HepG2 (cell line): Measurements from ENCODE around the gene LCLAT1. TPM values are rescaled to one million over a fixed set of nuclear protein-coding genes. Genes with fewer than 3 reads are reported as not detected.

ENCODE experiments used
- ATAC-seq: fragments of 200-7000 bp; cut with Tn5 transposase; 3 replicates; pipeline ENCODE4 v1.9.1; 2020; ENCODE audit warnings: mild to moderate bottlenecking, moderate library complexity
- BruUV-seq: library from RNA; stranded (reverse); fragments of 400-500 nt; replicated peaks from 2 replicates; lab custom pipeline; 2021; lab: Mats Ljungman, UMichigan
- CTCF ChIA-PET: fragments of 300-600 bp; formaldehyde crosslinking; extraction: SDS; loops from one replicate; lab custom pipeline; 2021; ENCODE audit warnings: low total read pairs, inconsistent platforms, low intra/inter-chr PET ratio; lab: Yijun Ruan, JAX
- POLR2A ChIA-PET: fragments of 350-600 bp; sonication (Branson Sonifier 250); formaldehyde crosslinking; loops from one replicate; lab custom pipeline; 2020; ENCODE audit warnings: antibody characterized with exemption, inconsistent platforms; lab: Yijun Ruan, JAX
- DNase-seq: peaks from one replicate; pipeline ENCODE4 v3.0.0-alpha.2; 2015; ENCODE audit warnings: low spot score
- FAIRE-seq: peaks from 3 replicates; lab custom pipeline; 2011; peaks lifted over from hg19 to GRCh38; lab: Jason Lieb, UNC
- H2AFZ ChIP-seq: one replicate; pipeline ENCODE4 v1.6.1; 2011; ENCODE audit warnings: low read length, inconsistent platforms
- H3K27ac ChIP-seq: fragments of 300-600 bp; 3 replicates; pipeline ENCODE4 v1.8.0; 2011; ENCODE audit warnings: mixed run types, mild to moderate bottlenecking, mixed read lengths, low read length, inconsistent platforms; ENCODE audit not compliant: insufficient read depth; ENCODE audit errors: extremely low read length
- H3K27me3 ChIP-seq, 2 experiments: fragments of 200-600 bp in 1 of 2; 2 replicates in 1 of 2; 3 replicates in 1 of 2; pipeline versions ENCODE4 v1.6.0 to v1.8.0; 2011; ENCODE audit warnings: low read length in 2 of 2, mild to moderate bottlenecking in 2 of 2, moderate library complexity in 2 of 2, inconsistent platforms in 1 of 2; ENCODE audit not compliant: insufficient read depth in 2 of 2, control insufficient read depth in 1 of 2
- H3K36me3 ChIP-seq, 2 experiments: fragments of 200-600 bp in 1 of 2; replicated peaks in 1 of 2; 2 replicates in 1 of 2; 3 replicates in 1 of 2; pipeline versions ENCODE4 v1.5.1 to v1.8.0; 2011; ENCODE audit warnings: low read length in 2 of 2, inconsistent platforms in 1 of 2; ENCODE audit not compliant: insufficient read depth in 2 of 2, control insufficient read depth in 1 of 2
- H3K4me1 ChIP-seq: 2 replicates; pipeline ENCODE4 v1.5.1; 2012; ENCODE audit warnings: low read length, inconsistent platforms; ENCODE audit not compliant: insufficient read depth
- H3K4me2 ChIP-seq: 2 replicates; pipeline ENCODE4 v1.6.0; 2011; ENCODE audit warnings: low read depth, low read length, inconsistent platforms
- H3K4me3 ChIP-seq, 3 experiments: fragments of 200-600 bp in 1 of 3; sonication (generic), shearing (Covaris generic) in 1 of 3; replicated peaks in 1 of 3; 2 replicates each; pipeline ENCODE4 v1.5.1; 2011 to 2016; ENCODE audit warnings: low read length in 3 of 3, inconsistent platforms in 2 of 3, low read depth in 2 of 3, mild to moderate bottlenecking in 2 of 3, control low read depth in 1 of 3, mixed read lengths in 1 of 3; ENCODE audit not compliant: insufficient read depth in 1 of 3
- H3K79me2 ChIP-seq: one replicate; pipeline ENCODE4 v1.6.1; 2011; ENCODE audit warnings: low read length, inconsistent platforms; ENCODE audit not compliant: insufficient read depth
- H3K9ac ChIP-seq: 2 replicates; pipeline ENCODE4 v1.6.0; 2011; ENCODE audit warnings: mild to moderate bottlenecking, low read depth, low read length, inconsistent platforms; ENCODE audit not compliant: insufficient read depth
- H3K9me3 ChIP-seq: 2 replicates; pipeline ENCODE4 v1.5.1; 2012; ENCODE audit warnings: mild to moderate bottlenecking, low read length
- H4K20me1 ChIP-seq: 2 replicates; pipeline ENCODE4 v1.6.0; 2011; ENCODE audit warnings: inconsistent platforms, mild to moderate bottlenecking, low read length, moderate library complexity; ENCODE audit not compliant: insufficient read depth
- CCDC6 ChIP-seq: sonication (generic); formaldehyde crosslinking; IDR thresholded peaks from 2 replicates; pipeline ENCODE4 v1.8.1; 2022; ENCODE audit warnings: mild to moderate bottlenecking, missing genetic modification reagents, moderate library complexity
- DNMT1 ChIP-seq: sonication (generic); formaldehyde crosslinking; IDR thresholded peaks from 2 replicates; pipeline ENCODE4 v1.5.1; 2020; ENCODE audit warnings: mild to moderate bottlenecking, missing genetic modification reagents
- KDM5A ChIP-seq: fragments of 200-600 bp; sonication (generic); IDR thresholded peaks from 2 replicates; pipeline ENCODE4 v1.7.0; 2018; ENCODE audit warnings: antibody characterized with exemption, mild to moderate bottlenecking, low read length, borderline replicate concordance
- PRDM4 ChIP-seq: sonication (generic); formaldehyde crosslinking; IDR thresholded peaks from 2 replicates; pipeline ENCODE4 v1.9.0; 2021; ENCODE audit warnings: missing genetic modification reagents, borderline replicate concordance
- SIN3A ChIP-seq: IDR thresholded peaks from 2 replicates; pipeline ENCODE4 v1.6.1; 2011; ENCODE audit warnings: low read depth, mild to moderate bottlenecking, control low read depth, low read length, borderline replicate concordance
- SNAPC4 ChIP-seq: sonication (generic); formaldehyde crosslinking; IDR thresholded peaks from 2 replicates; pipeline ENCODE4 v1.4.0; 2020; ENCODE audit warnings: mild to moderate bottlenecking, missing genetic modification reagents
- SP5 ChIP-seq: IDR thresholded peaks from 2 replicates; pipeline ENCODE4 v1.6.1; 2016; ENCODE audit warnings: low read depth, borderline replicate concordance
- ZNF367 ChIP-seq: sonication (generic); formaldehyde crosslinking; IDR thresholded peaks from 2 replicates; pipeline ENCODE4 v1.4.0; 2020; ENCODE audit warnings: missing genetic modification reagents, borderline replicate concordance
- ZNF570 ChIP-seq: sonication (generic); formaldehyde crosslinking; IDR thresholded peaks from 2 replicates; pipeline ENCODE4 v1.4.0; 2020; ENCODE audit warnings: mild to moderate bottlenecking, missing genetic modification reagents, borderline replicate concordance
- ZNF792 ChIP-seq: IDR thresholded peaks from 2 replicates; pipeline ENCODE4 v1.6.1; 2016
- WGBS: methylation state at CpG from one replicate; pipeline ENCODE4 v1.1.6; 2017; ENCODE audit warnings: low lambda C conversion rate; 5-methylcytosine and 5-hydroxymethylcytosine counted together
- in situ Hi-C: cut with HindIII; loops from 2 replicates; pipeline ENCODE4 v1.10.0; 2017; ENCODE audit warnings: low pct_unique_long_range_greater_than_20kb; ENCODE audit not compliant: extremely low pct_ligation_motif_present
- intact Hi-C: fragments of 100-400 bp; cut with micrococcal nuclease; formaldehyde crosslinking; loops from one replicate; pipeline ENCODE4 v1.10.0; 2022; ENCODE audit not compliant: unreplicated experiment
- polyA plus RNA-seq, 8 experiments: library from polyadenylated mRNA; depleted of rRNA in 3 of 8; stranded (reverse) in 7 of 8; unstranded in 1 of 8; fragments of >200 nt; fragmentation: Illumina TruSeq in 4 of 8; extraction: Trizol in 4 of 8; gene quantifications; 2 replicates each; pipeline versions ENCODE4 v1.2.1 to v1.2.3, GENCODE V29; 2011 to 2016; ENCODE audit warnings: low read depth in 4 of 8, missing spikeins in 1 of 8, mixed read lengths in 1 of 8; ENCODE audit not compliant: insufficient read depth in 1 of 8
- total RNA-seq, 5 experiments: library from RNA; depleted of rRNA; stranded (reverse); fragments of >200 nt; fragmentation: Illumina TruSeq; extraction: Trizol; gene quantifications; 2 replicates each; pipeline ENCODE4 v1.2.3, GENCODE V29; 2016; ENCODE audit warnings: low read depth in 1 of 5

Gene LCLAT1
- total and polyA plus RNA-seq, 2 of the 13 experiments (the other 11 are each of a cell fraction or from before 2014, with no cell fraction given): 18.0 to 28.0 TPM

- intact Hi-C loops (no loop called here), in situ Hi-C loops (loop anchor here (10.0 kb wide), 1 partner anchor 249 kb away; no protein-coding TSS in a partner anchor)
- no peaks in the 10 kb centered on the region for H3K79me2 ChIP-seq
- no peaks in the 10 kb centered on the region for H3K36me3 ChIP-seq
- no peak for DNase-seq
- no peak overlapping the region for H3K9ac ChIP-seq
- H2AFZ ChIP-seq: no peak overlapping the region
- FAIRE-seq: no peak
- no peak overlapping the region for H3K4me2 ChIP-seq
- ATAC-seq: no peak
- no TSS peak for BruUV-seq
- no peak overlapping the region for H3K27ac ChIP-seq
- no peaks in the 10 kb centered on the region for H3K4me1 ChIP-seq
- ChIA-PET CTCF (no interaction called here), POLR2A (no interaction called here)
- H3K27me3 ChIP-seq: peaks cover 0 to 22% of the 10 kb centered on the region in 2 experiments; a peak in 4 of 5 replicates
- H4K20me1 ChIP-seq: no peaks in the 10 kb centered on the region
- no peak for TF ChIP-seq SNAPC4 (CRISPR knock-in tag)
- TF ChIP-seq ZNF367: no peak
- no peak overlapping the region for H3K4me3 ChIP-seq
- WGBS: 32% methylated on average over 8 of the region's 8 CpGs
- no peaks in the 10 kb centered on the region for H3K9me3 ChIP-seq
Measured at GRCh38 chr2:30684026-30684425, 237.0 kb downstream of the LCLAT1 start.

GRCh38 chr2:30684516-30684915, 237.5 kb downstream of the LCLAT1 start:
- Histone ChIP-seq H3K4me1 (no peaks in the 10 kb centered on the region), H3K27me3 (peaks cover 0 to 27% of the 10 kb centered on the region in 2 experiments; a peak in 4 of 5 replicates), H3K9ac (no peak overlapping the region), H3K79me2 (no peaks in the 10 kb centered on the region), H3K4me2 (no peak overlapping the region), H2AFZ (no peak overlapping the region), H3K9me3 (no peaks in the 10 kb centered on the region), H3K4me3 (no peak overlapping the region), H4K20me1 (no peaks in the 10 kb centered on the region), H3K36me3 (no peaks in the 10 kb centered on the region), H3K27ac (no peak overlapping the region)
- intact Hi-C loops: no loop called here
- in situ Hi-C loops: loop anchor here (10.0 kb wide), 1 partner anchor 250 kb away; no protein-coding TSS in a partner anchor
- CTCF ChIA-PET: no interaction called here
- no peak for DNase-seq
- FAIRE-seq: no peak
- ATAC-seq: no peak
- BruUV-seq: no TSS peak
- 17% methylated on average over 5 of the region's 5 CpGs for WGBS
- POLR2A ChIA-PET: no interaction called here
- no peak for TF ChIP-seq PRDM4 (CRISPR knock-in tag)
- TF ChIP-seq SIN3A: no peak
- TF ChIP-seq ZNF792 (CRISPR knock-in tag): no peak
- no peak for TF ChIP-seq DNMT1 (CRISPR knock-in tag)
- TF ChIP-seq CCDC6 (CRISPR knock-in tag): no peak
- TF ChIP-seq KDM5A: no peak
- TF ChIP-seq ZNF570 (CRISPR knock-in tag): no peak
- no peak for TF ChIP-seq SP5
